HEK293 (cell line): ENCODE results near the gene ZDHHC14.

ENCODE experiments used
- CTCF ChIA-PET: fragments of 350-600 bp; formaldehyde crosslinking; extraction: SDS; loops from one replicate; lab custom pipeline; 2021; ENCODE audit warnings: antibody characterized with exemption; lab: Yijun Ruan, JAX
- POLR2A ChIA-PET: fragments of 300-600 bp; formaldehyde crosslinking; extraction: SDS; loops from one replicate; lab custom pipeline; 2020; ENCODE audit warnings: antibody characterized with exemption, inconsistent platforms; lab: Yijun Ruan, JAX
- H3K27ac ChIP-seq: fragments of 200-500 bp; sonication (Bioruptor generic); 2 replicates; pipeline ENCODE4 v1.5.1; 2014; ENCODE audit warnings: low read depth, low read length, control low read depth, inconsistent platforms; ENCODE audit errors: extremely low read depth
- H3K36me3 ChIP-seq, 2 experiments: fragments of 200-500 bp in 1 of 2; sonication (Bioruptor generic) in 1 of 2; 1 replicate in 1 of 2; 2 replicates in 1 of 2; pipeline ENCODE4 v1.5.1; 2014 to 2017; ENCODE audit warnings: inconsistent platforms in 2 of 2, low read length in 2 of 2; ENCODE audit not compliant: control insufficient read depth in 2 of 2, insufficient read depth in 1 of 2
- H3K4me1 ChIP-seq: fragments of 200-500 bp; sonication (Bioruptor generic); 2 replicates; pipeline ENCODE4 v1.5.1; 2014; ENCODE audit warnings: mild to moderate bottlenecking, low read length, inconsistent platforms; ENCODE audit not compliant: control insufficient read depth, insufficient read depth
- H3K4me3 ChIP-seq: 2 replicates; pipeline ENCODE4 v1.5.1; 2011; ENCODE audit warnings: low read depth, mild to moderate bottlenecking, control low read depth, low read length, moderate library complexity
- H3K9me3 ChIP-seq: fragments of 200-500 bp; sonication (Bioruptor generic); 2 replicates; pipeline ENCODE4 v1.5.1; 2014; ENCODE audit warnings: low read depth, low read length, inconsistent platforms; ENCODE audit not compliant: control insufficient read depth, insufficient read depth
- IKZF3 ChIP-seq: fragments of 450-650 bp; IDR thresholded peaks from 2 replicates; pipeline ENCODE4 v1.5.0; 2018; ENCODE audit warnings: missing biosample characterization, mild to moderate bottlenecking, missing genetic modification characterization, moderate library complexity
- KLF1 ChIP-seq: fragments of 450-650 bp; formaldehyde crosslinking; IDR thresholded peaks from 2 replicates; pipeline ENCODE4 v1.5.1; 2016; ENCODE audit warnings: missing biosample characterization, missing genetic modification characterization
- KLF10 ChIP-seq: fragments of 450-650 bp; IDR thresholded peaks from 2 replicates; pipeline ENCODE4 v1.5.1; 2018; ENCODE audit warnings: missing biosample characterization, mild to moderate bottlenecking, missing genetic modification characterization
- KLF7 ChIP-seq: fragments of 450-650 bp; formaldehyde crosslinking; IDR thresholded peaks from 2 replicates; pipeline ENCODE4 v1.5.1; 2016; ENCODE audit warnings: missing biosample characterization, missing genetic modification characterization, borderline replicate concordance
- MYNN ChIP-seq: fragments of 450-650 bp; formaldehyde crosslinking; IDR thresholded peaks from 2 replicates; pipeline ENCODE4 v1.5.1; 2016; ENCODE audit warnings: missing biosample characterization, missing genetic modification characterization, borderline replicate concordance
- MZF1 ChIP-seq: fragments of 450-650 bp; formaldehyde crosslinking; IDR thresholded peaks from 2 replicates; pipeline ENCODE4 v1.5.1; 2017; ENCODE audit warnings: missing biosample characterization, missing genetic modification characterization, borderline replicate concordance
- PBX3 ChIP-seq: sonication (generic); formaldehyde crosslinking; IDR thresholded peaks from 2 replicates; pipeline ENCODE4 v1.8.1; 2022; ENCODE audit warnings: mild to moderate bottlenecking, moderate library complexity, missing genetic modification reagents
- REPIN1 ChIP-seq: fragments of 450-650 bp; formaldehyde crosslinking; IDR thresholded peaks from 2 replicates; pipeline ENCODE4 v1.5.1; 2017; ENCODE audit warnings: missing biosample characterization, missing genetic modification characterization, low read depth
- SCRT2 ChIP-seq: fragments of 450-650 bp; formaldehyde crosslinking; IDR thresholded peaks from 2 replicates; pipeline ENCODE4 v1.5.1; 2016; ENCODE audit warnings: missing biosample characterization, missing genetic modification characterization
- ZNF121 ChIP-seq: fragments of 450-650 bp; formaldehyde crosslinking; IDR thresholded peaks from 2 replicates; pipeline ENCODE4 v1.5.1; 2016; ENCODE audit warnings: missing biosample characterization, missing genetic modification characterization
- ZNF174 ChIP-seq: fragments of 450-650 bp; formaldehyde crosslinking; IDR thresholded peaks from 2 replicates; pipeline ENCODE4 v1.5.0; 2017; ENCODE audit warnings: missing biosample characterization, mild to moderate bottlenecking, missing genetic modification characterization
- ZNF175 ChIP-seq: fragments of 450-650 bp; formaldehyde crosslinking; IDR thresholded peaks from 2 replicates; pipeline ENCODE4 v1.5.1; 2016; ENCODE audit warnings: missing biosample characterization, missing genetic modification characterization
- ZNF292 ChIP-seq: fragments of 450-650 bp; formaldehyde crosslinking; IDR thresholded peaks from 2 replicates; pipeline ENCODE4 v1.5.1; 2016; ENCODE audit warnings: low read depth, missing biosample characterization, missing genetic modification characterization, borderline replicate concordance
- ZNF423 ChIP-seq: fragments of 450-650 bp; formaldehyde crosslinking; IDR thresholded peaks from 2 replicates; pipeline ENCODE4 v1.5.1; 2016; ENCODE audit warnings: missing biosample characterization, missing genetic modification characterization
- ZNF555 ChIP-seq: fragments of 450-650 bp; formaldehyde crosslinking; conservative IDR thresholded peaks from 2 replicates; pipeline ENCODE4 v1.5.1; 2017; ENCODE audit warnings: missing biosample characterization, mild to moderate bottlenecking, missing genetic modification characterization, inconsistent platforms
- ZNF610 ChIP-seq: fragments of 450-650 bp; formaldehyde crosslinking; IDR thresholded peaks from 2 replicates; pipeline ENCODE4 v1.5.1; 2016; ENCODE audit warnings: missing biosample characterization, missing genetic modification characterization, borderline replicate concordance
- ZNF664 ChIP-seq: fragments of 450-650 bp; formaldehyde crosslinking; IDR thresholded peaks from 2 replicates; pipeline ENCODE4 v1.5.1; 2016; ENCODE audit warnings: missing biosample characterization, missing genetic modification characterization
- ZNF670 ChIP-seq: fragments of 450-650 bp; formaldehyde crosslinking; IDR thresholded peaks from 2 replicates; pipeline ENCODE4 v1.5.1; 2016; ENCODE audit warnings: missing biosample characterization, missing genetic modification characterization, low read depth
- ZNF830 ChIP-seq: fragments of 450-650 bp; IDR thresholded peaks from 2 replicates; pipeline ENCODE4 v1.5.0; 2018; ENCODE audit warnings: missing biosample characterization, missing genetic modification characterization, low read depth, mild to moderate bottlenecking, moderate library complexity
- ZSCAN5A ChIP-seq: fragments of 450-650 bp; formaldehyde crosslinking; IDR thresholded peaks from 2 replicates; pipeline ENCODE4 v1.5.1; 2016; ENCODE audit warnings: missing biosample characterization, missing genetic modification characterization
- ZXDB ChIP-seq: fragments of 450-650 bp; formaldehyde crosslinking; IDR thresholded peaks from 2 replicates; pipeline ENCODE4 v1.5.1; 2016; ENCODE audit warnings: missing biosample characterization, missing genetic modification characterization
- TF ChIP-seq, protein P1 (sequence below): fragments of 450-650 bp; formaldehyde crosslinking; IDR thresholded peaks from 2 replicates; pipeline ENCODE4 v1.5.1; 2017; ENCODE audit warnings: missing biosample characterization, missing genetic modification characterization
- TF ChIP-seq, protein P2 (sequence below): fragments of 450-650 bp; formaldehyde crosslinking; IDR thresholded peaks from 2 replicates; pipeline ENCODE4 v1.5.1; 2017; ENCODE audit warnings: missing biosample characterization, missing genetic modification characterization

ZDHHC14 gene

DNA sequence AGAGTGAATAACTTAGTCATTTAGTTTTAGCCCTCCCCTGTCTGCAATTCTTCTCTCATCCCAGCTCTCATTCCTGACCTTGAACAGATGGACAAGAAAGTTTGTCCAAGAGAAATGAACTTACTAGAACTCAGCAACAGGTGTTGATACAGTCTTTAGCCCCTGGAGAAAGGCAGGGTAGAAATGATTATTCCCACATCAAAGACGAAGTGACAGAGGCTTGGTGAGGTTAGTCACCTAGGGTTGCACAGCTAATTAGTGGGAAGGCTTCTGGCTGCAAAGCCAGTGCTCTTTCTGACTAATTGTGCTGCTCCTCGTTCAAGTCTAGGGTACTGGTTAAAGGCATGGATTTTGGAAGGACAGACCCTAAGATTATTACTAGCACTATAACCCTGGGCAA is 4.5 kb downstream of the ZDHHC14 start (continued):
- TF ChIP-seq PBX3 (no peak), KLF1 (no peak), ZSCAN5A (tag by site-specific recombination) (no peak), ZNF175 (tag by site-specific recombination) (no peak), KLF10 (tag by site-specific recombination) (no peak), ZNF555 (tag by site-specific recombination) (no peak), REPIN1 (tag by site-specific recombination) (no peak), ZNF610 (no peak), SCRT2 (tag by site-specific recombination) (peak; percentile 88), ZNF292 (tag by site-specific recombination) (no peak), ZXDB (no peak), ZNF664 (no peak)
- TF ChIP-seq, all 188 proteins: peak for 3

- Histone ChIP-seq H3K4me1 (peaks cover 7% of the 10 kb centered on the region; the same call in 1 of the 2 replicates), H3K9me3 (no peaks in the 10 kb centered on the region), H3K36me3 (no peaks in the 10 kb centered on the region), H3K4me3 (no peak overlapping the region), H3K27ac (no peak overlapping the region)
- CTCF ChIA-PET, result interaction anchor here (0.8 kb wide), 2 partner anchors 51 to 68 kb away, joined by 4 to 6 read pairs; no protein-coding TSS in a partner anchor
- POLR2A ChIA-PET, result no interaction called here
- TF ChIP-seq ZNF121 (tag by site-specific recombination) (peak; percentile 67; the same call in 1 of the 2 replicates), MYNN (tag by site-specific recombination) (no peak)
Observed at GRCh38 chr6:157386023-157386422, 5.0 kb downstream of the ZDHHC14 start.

DNA sequence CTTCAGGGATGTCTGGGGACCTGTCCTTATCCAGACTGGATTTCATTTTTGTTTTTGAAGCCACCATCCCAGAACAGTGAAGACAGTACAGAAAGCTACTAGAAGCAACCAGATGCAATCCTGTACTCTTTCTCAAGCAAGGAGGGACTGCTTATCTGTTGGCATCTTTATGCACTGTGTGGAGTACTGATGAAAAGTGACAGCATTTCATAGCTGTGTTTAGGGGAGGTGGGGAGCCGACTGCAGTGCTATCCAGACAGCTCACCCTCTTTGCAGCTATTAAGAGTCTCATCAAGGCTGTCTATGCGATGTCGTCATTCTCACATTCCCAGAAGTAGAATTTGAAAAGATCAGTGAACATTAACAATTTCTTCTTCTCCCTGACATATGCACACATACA is 5.5 kb downstream of the ZDHHC14 start:
- no peaks in the 10 kb centered on the region for H3K36me3 ChIP-seq
- H3K27ac ChIP-seq, result no peak overlapping the region
- peaks cover 7% of the 10 kb centered on the region; the same call in 1 of the 2 replicates for H3K4me1 ChIP-seq
- POLR2A ChIA-PET, result interaction anchor here (0.6 kb wide), 1 partner anchor 218 kb away, joined by 3 read pairs; no protein-coding TSS in a partner anchor
- H3K4me3 ChIP-seq, result no peak overlapping the region
- no peaks in the 10 kb centered on the region for H3K9me3 ChIP-seq
- TF ChIP-seq, protein P1, sequence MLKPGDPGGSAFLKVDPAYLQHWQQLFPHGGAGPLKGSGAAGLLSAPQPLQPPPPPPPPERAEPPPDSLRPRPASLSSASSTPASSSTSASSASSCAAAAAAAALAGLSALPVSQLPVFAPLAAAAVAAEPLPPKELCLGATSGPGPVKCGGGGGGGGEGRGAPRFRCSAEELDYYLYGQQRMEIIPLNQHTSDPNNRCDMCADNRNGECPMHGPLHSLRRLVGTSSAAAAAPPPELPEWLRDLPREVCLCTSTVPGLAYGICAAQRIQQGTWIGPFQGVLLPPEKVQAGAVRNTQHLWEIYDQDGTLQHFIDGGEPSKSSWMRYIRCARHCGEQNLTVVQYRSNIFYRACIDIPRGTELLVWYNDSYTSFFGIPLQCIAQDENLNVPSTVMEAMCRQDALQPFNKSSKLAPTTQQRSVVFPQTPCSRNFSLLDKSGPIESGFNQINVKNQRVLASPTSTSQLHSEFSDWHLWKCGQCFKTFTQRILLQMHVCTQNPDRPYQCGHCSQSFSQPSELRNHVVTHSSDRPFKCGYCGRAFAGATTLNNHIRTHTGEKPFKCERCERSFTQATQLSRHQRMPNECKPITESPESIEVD, result no peak
- TF ChIP-seq ZNF423 (tag by site-specific recombination) (no peak), KLF7 (tag by site-specific recombination) (no peak), ZNF174 (tag by site-specific recombination) (no peak), ZNF121 (tag by site-specific recombination) (no peak), ZNF830 (tag by site-specific recombination) (no peak), IKZF3 (tag by site-specific recombination) (no peak), MZF1 (tag by site-specific recombination) (no peak), ZNF670 (no peak)
- TF ChIP-seq, protein P2, sequence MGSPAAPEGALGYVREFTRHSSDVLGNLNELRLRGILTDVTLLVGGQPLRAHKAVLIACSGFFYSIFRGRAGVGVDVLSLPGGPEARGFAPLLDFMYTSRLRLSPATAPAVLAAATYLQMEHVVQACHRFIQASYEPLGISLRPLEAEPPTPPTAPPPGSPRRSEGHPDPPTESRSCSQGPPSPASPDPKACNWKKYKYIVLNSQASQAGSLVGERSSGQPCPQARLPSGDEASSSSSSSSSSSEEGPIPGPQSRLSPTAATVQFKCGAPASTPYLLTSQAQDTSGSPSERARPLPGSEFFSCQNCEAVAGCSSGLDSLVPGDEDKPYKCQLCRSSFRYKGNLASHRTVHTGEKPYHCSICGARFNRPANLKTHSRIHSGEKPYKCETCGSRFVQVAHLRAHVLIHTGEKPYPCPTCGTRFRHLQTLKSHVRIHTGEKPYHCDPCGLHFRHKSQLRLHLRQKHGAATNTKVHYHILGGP (tag by site-specific recombination), result no peak
- CTCF ChIA-PET, result interaction anchor here (0.6 to 0.8 kb wide), 2 partner anchors 51 to 69 kb away, joined by 3 to 4 read pairs; no protein-coding TSS in a partner anchor
